Measurements from ENCODE around the gene CPHXL. TPM values are rescaled to one million over a fixed set of nuclear protein-coding genes. Genes with fewer than 3 reads are reported as not detected.
A peak's percentile ranks its signal among the peaks of the same experiment; 100 is the strongest.

CPHXL gene
- total RNA-seq, 2 donors from 2014 or later: not detected

DNA sequence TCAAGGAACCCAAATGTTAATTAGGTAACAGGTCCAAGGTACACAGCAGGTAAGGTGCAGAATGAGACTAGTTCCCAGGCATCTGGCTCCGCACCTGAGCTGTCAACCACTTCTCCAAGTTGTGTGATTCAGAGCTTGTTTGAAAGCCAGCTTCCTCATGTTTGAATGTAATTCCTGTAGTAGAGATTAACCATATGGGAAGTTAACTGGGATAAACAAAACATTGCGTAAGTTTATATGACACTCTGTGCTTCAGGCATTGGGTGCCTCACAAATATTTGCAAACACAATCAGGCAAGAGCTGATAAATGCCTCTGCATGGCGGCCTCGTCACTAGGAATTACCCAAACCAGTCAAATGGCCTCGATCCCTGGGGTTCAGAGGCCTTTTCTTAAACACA lies 27.9 kb upstream of the CPHXL start:
- WGBS, 2 donors: 21 to 26% methylated on average over 5 of the region's 5 CpGs
- peak overlapping the region; percentile 69 to 85 (median 78) for H3K27ac ChIP-seq
- peak; percentile 93 for ATAC-seq
- H3K27me3 ChIP-seq: no peaks in the 10 kb centered on the region
- peaks cover 41% of the 10 kb centered on the region for H3K4me1 ChIP-seq
- peak; percentile 67 to 90 (median 80) for DNase-seq
- no peak overlapping the region for H3K4me3 ChIP-seq
- TF ChIP-seq POLR2A (IDR thresholded peaks at IDR 0.05) (peak in 2 of 3 donors; percentile 25 to 31), CTCF (IDR thresholded peaks at IDR 0.05) (peak in 1 of 7 experiments; percentile 3)
- H3K9me3 ChIP-seq: no peaks in the 10 kb centered on the region
- H3K36me3 ChIP-seq (replicated peaks in 1 of 2; ENCODE audit: insufficient read depth in 1 of 2, low read depth in 2 of 2): no peaks in the 10 kb centered on the region
- intact Hi-C loops (cut with DNase I): no loop called here

DNA sequence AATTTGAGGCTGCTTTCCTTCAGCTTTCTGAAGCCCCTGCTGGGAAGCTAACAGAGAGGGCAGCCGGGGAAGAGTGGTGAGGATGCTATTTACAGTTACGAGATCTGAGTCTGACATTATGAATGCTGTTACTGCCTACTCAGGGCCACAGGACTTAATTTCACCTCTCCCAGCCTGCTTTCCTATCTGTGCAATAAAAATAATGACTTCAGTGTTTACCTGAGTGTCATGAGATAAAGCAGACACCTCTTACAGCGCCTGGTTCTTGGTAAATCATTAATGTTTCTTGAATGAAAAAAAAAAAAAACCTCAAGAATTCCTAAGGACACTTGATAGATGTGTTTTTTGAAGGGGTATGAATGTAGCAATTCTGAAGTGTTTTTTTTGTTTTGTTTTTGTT lies 24.2 kb upstream of the CPHXL start:
- WGBS, 2 donors: 16 to 17% methylated on average over 2 to 3 of the region's 3 CpGs
- Histone ChIP-seq H3K9me3 (no peaks in the 10 kb centered on the region), H3K27ac (peak overlapping the region in 3 of 4 donors; percentile 32 to 75 (median 66)), H3K4me1 (peaks cover 41% of the 10 kb centered on the region), H3K4me3 (no peak overlapping the region), H3K36me3 (replicated peaks in 1 of 2; ENCODE audit: insufficient read depth in 1 of 2, low read depth in 2 of 2) (no peaks in the 10 kb centered on the region), H3K27me3 (no peaks in the 10 kb centered on the region)
- TF ChIP-seq CTCF (IDR thresholded peaks at IDR 0.05): no peak
- TF ChIP-seq POLR2A (IDR thresholded peaks at IDR 0.05): peak in 1 of 3 donors; percentile 11
- ATAC-seq (peak; percentile 60), DNase-seq (peak in 1 of 4 donors; percentile 23)
- intact Hi-C loops (cut with DNase I): no loop called here

DNA sequence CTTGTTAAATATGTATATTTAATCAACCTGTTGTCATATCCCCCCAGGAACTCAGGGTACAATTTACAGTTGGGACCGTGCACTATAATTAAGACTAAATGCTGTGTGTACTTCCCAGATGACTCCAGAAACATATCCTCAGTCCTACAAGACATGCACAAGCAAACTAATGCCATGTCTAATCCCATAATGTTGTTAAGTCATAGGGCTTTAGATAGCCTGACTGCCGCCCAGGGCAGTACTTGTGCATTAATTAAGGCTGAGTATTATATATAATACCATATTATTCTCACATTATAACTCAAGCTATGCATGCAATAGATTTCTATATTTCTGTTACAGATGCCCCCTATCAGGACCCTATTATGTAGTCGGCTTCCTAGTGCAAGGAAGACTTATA lies 20.1 kb upstream of the CPHXL start:
- WGBS, 2 donors: 80 to 88% methylated on average over 3 of the region's 3 CpGs
- Histone ChIP-seq H3K27me3 (no peaks in the 10 kb centered on the region), H3K36me3 (replicated peaks in 1 of 2; ENCODE audit: insufficient read depth in 1 of 2, low read depth in 2 of 2) (no peaks in the 10 kb centered on the region), H3K27ac (no peak overlapping the region), H3K9me3 (no peaks in the 10 kb centered on the region), H3K4me3 (no peak overlapping the region), H3K4me1 (peaks cover 19% of the 10 kb centered on the region)
- no peak for ATAC-seq
- DNase-seq: no peak
- intact Hi-C loops (cut with DNase I): no loop called here
- no peak for TF ChIP-seq POLR2A (IDR thresholded peaks at IDR 0.05)
- TF ChIP-seq CTCF (IDR thresholded peaks at IDR 0.05): no peak

GRCh38 chr16:75745823-75746222 lies 19.5 kb upstream of the CPHXL start:
- H3K4me1 ChIP-seq: peaks cover 14% of the 10 kb centered on the region
- DNase-seq (no peak), ATAC-seq (no peak)
- no peaks in the 10 kb centered on the region for H3K36me3 ChIP-seq (replicated peaks in 1 of 2; ENCODE audit: insufficient read depth in 1 of 2, low read depth in 2 of 2)
- TF ChIP-seq CTCF (IDR thresholded peaks at IDR 0.05) (no peak), POLR2A (IDR thresholded peaks at IDR 0.05) (no peak)
- H3K9me3 ChIP-seq: no peaks in the 10 kb centered on the region
- H3K27ac ChIP-seq: no peak overlapping the region
- no peak overlapping the region for H3K4me3 ChIP-seq
- no peaks in the 10 kb centered on the region for H3K27me3 ChIP-seq
- 91 to 93% methylated on average over 1 of the region's 1 CpG for WGBS, 2 donors
- intact Hi-C loops (cut with DNase I): no loop called here

DNA sequence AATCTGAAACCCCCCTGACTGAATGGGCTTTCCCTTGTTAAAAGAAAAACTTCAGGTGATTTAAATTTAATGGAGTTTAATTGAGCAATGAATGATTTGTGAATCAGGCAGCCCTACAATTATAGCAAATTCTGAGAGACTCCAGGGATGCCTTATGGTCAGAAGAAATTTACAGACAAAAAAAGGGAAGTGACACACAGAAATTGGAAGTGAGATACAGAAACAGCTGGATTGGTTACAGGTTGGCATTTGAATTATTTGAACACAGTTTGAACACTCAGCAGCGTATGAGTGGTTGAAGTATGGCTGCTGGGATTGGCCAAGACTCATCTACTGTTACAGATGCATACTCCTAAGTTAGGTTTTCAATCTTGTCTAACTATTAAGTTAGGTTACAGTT lies 19.0 kb upstream of the CPHXL start:
- ATAC-seq (no peak), DNase-seq (no peak)
- Histone ChIP-seq H3K9me3 (no peaks in the 10 kb centered on the region), H3K27ac (no peak overlapping the region), H3K36me3 (replicated peaks in 1 of 2; ENCODE audit: insufficient read depth in 1 of 2, low read depth in 2 of 2) (no peaks in the 10 kb centered on the region), H3K4me3 (no peak overlapping the region), H3K27me3 (no peaks in the 10 kb centered on the region), H3K4me1 (peaks cover 8% of the 10 kb centered on the region)
- intact Hi-C loops (cut with DNase I): no loop called here
- TF ChIP-seq CTCF (IDR thresholded peaks at IDR 0.05): no peak
- TF ChIP-seq POLR2A (IDR thresholded peaks at IDR 0.05): no peak
- 63 to 82% methylated on average over 1 of the region's 1 CpG for WGBS, 2 donors
